CD14-positive monocyte (primary cell): ENCODE measurements around the gene GDI2. TPM values are rescaled to one million over a fixed set of nuclear protein-coding genes. Genes with fewer than 3 reads are reported as not detected.

Source experiments
- DNase-seq, 3 donors: peaks; one replicate each; pipeline ENCODE4 v3.0.0-alpha.2; 2011 to 2022
- H2AFZ ChIP-seq: 2 replicates; pipeline ENCODE4 v1.6.0; 2012; ENCODE audit warnings: mild to moderate bottlenecking, low read depth, low read length, inconsistent platforms; ENCODE audit not compliant: insufficient read depth, poor library complexity, severe bottlenecking
- H3K27ac ChIP-seq, 2 donors: 1 replicate in 1 of 2; 2 replicates in 1 of 2; pipeline ENCODE4 v1.5.1; 2012 to 2013; ENCODE audit warnings: low read length in 2 of 2, control low read depth in 1 of 2, inconsistent platforms in 1 of 2, low read depth in 1 of 2, mild to moderate bottlenecking in 1 of 2
- H3K27me3 ChIP-seq, 2 donors: one replicate each; pipeline versions ENCODE4 v1.6.0 to v1.6.1; 2011 to 2013; ENCODE audit warnings: low read length in 2 of 2; ENCODE audit not compliant: control insufficient read depth in 2 of 2, insufficient read depth in 2 of 2
- H3K36me3 ChIP-seq, 2 donors: replicated peaks in 1 of 2; 1 replicate in 1 of 2; 2 replicates in 1 of 2; pipeline versions ENCODE4 v1.5.1 to v1.6.1; 2012 to 2013; ENCODE audit warnings: low read length in 2 of 2, control low read depth in 1 of 2, inconsistent platforms in 1 of 2, mild to moderate bottlenecking in 1 of 2; ENCODE audit not compliant: insufficient read depth in 2 of 2, control insufficient read depth in 1 of 2
- H3K4me1 ChIP-seq, 2 donors: 1 replicate in 1 of 2; 2 replicates in 1 of 2; pipeline versions ENCODE4 v1.5.1 to v1.6.1; 2012 to 2013; ENCODE audit warnings: low read length in 2 of 2, control low read depth in 1 of 2, inconsistent platforms in 1 of 2, mild to moderate bottlenecking in 1 of 2, moderate library complexity in 1 of 2; ENCODE audit not compliant: insufficient read depth in 2 of 2, control insufficient read depth in 1 of 2
- H3K4me2 ChIP-seq: replicated peaks from 2 replicates; pipeline ENCODE3; 2012; ENCODE audit warnings: low read length, moderate library complexity, mild to moderate bottlenecking; ENCODE audit not compliant: poor library complexity, severe bottlenecking; ENCODE audit errors: extremely low read depth
- H3K4me3 ChIP-seq, 3 experiments: fragments of 200-600 bp in 1 of 3; sonication (generic) in 1 of 3; replicated peaks in 1 of 3; 1 replicate in 2 of 3; 2 replicates in 1 of 3; pipeline ENCODE4 v1.5.1; 2011 to 2013; ENCODE audit warnings: low read length in 3 of 3, mild to moderate bottlenecking in 3 of 3, control low read depth in 2 of 3, low read depth in 2 of 3, inconsistent platforms in 1 of 3, moderate library complexity in 1 of 3
- H3K79me2 ChIP-seq: 2 replicates; pipeline ENCODE4 v1.6.0; 2012; ENCODE audit warnings: mild to moderate bottlenecking, control low read depth, inconsistent platforms, low read length, moderate library complexity; ENCODE audit not compliant: insufficient read depth
- H3K9ac ChIP-seq: 2 replicates; pipeline ENCODE4 v1.6.0; 2017; ENCODE audit warnings: low read length, mild to moderate bottlenecking; ENCODE audit not compliant: insufficient read depth, poor library complexity, severe bottlenecking
- H3K9me3 ChIP-seq, 2 donors: replicated peaks in 1 of 2; 1 replicate in 1 of 2; 2 replicates in 1 of 2; pipeline versions ENCODE4 v1.5.1 to v1.6.1; 2012 to 2013; ENCODE audit warnings: low read length in 2 of 2, control low read depth in 1 of 2; ENCODE audit not compliant: control insufficient read depth in 1 of 2, insufficient read depth in 1 of 2
- H4K20me1 ChIP-seq: 2 replicates; pipeline ENCODE4 v1.6.0; 2012; ENCODE audit warnings: mild to moderate bottlenecking, low read length, control low read depth, moderate library complexity; ENCODE audit not compliant: insufficient read depth
- H3K27ac Mint-ChIP-seq, 7 donors: one replicate each; pipeline ENCODE4 v1.8.0; 2020; ENCODE audit warnings: mild to moderate bottlenecking in 7 of 7, mixed read lengths in 7 of 7, moderate library complexity in 6 of 7, inconsistent platforms in 2 of 7
- H3K27me3 Mint-ChIP-seq, 3 donors: one replicate each; pipeline ENCODE4 v1.8.0; 2021 to 2022; ENCODE audit warnings: low read depth in 3 of 3, mild to moderate bottlenecking in 3 of 3, mixed read lengths in 3 of 3, moderate library complexity in 3 of 3, inconsistent platforms in 1 of 3
- H3K36me3 Mint-ChIP-seq, 2 donors: one replicate each; pipeline ENCODE4 v1.8.0; 2020; ENCODE audit warnings: mixed read lengths in 2 of 2, inconsistent platforms in 1 of 2, mild to moderate bottlenecking in 1 of 2
- H3K4me1 Mint-ChIP-seq: one replicate; pipeline ENCODE4 v1.8.0; 2020; ENCODE audit warnings: mild to moderate bottlenecking, mixed read lengths
- H3K4me3 Mint-ChIP-seq, 2 donors: one replicate each; pipeline ENCODE4 v1.8.0; 2020; ENCODE audit warnings: mild to moderate bottlenecking in 2 of 2, mixed read lengths in 2 of 2, moderate library complexity in 1 of 2
- H3K9me3 Mint-ChIP-seq, 7 donors: one replicate each; pipeline ENCODE4 v1.8.0; 2020 to 2022; ENCODE audit warnings: mixed read lengths in 7 of 7, mild to moderate bottlenecking in 6 of 7, moderate library complexity in 6 of 7, inconsistent platforms in 2 of 7
- CTCF ChIP-seq: fragments of 200-600 bp; IDR thresholded peaks from one replicate; pipeline ENCODE4 v1.8.0; 2022; ENCODE audit warnings: antibody characterized with exemption, mild to moderate bottlenecking
- WGBS: methylation state at CpG from one replicate; pipeline ENCODE4 v1.1.5; 2013; ENCODE audit warnings: missing lambda C conversion rate; ENCODE audit not compliant: insufficient coverage; 5-methylcytosine and 5-hydroxymethylcytosine counted together
- intact Hi-C, 2 donors: fragments of 100-400 bp; cut with micrococcal nuclease; formaldehyde crosslinking; loops; one replicate each; pipeline versions ENCODE4 v1.15.0 to v1.15.1; 2023
- polyA plus RNA-seq, 3 donors: library from polyadenylated mRNA; depleted of rRNA in 1 of 3; unstranded in 2 of 3; stranded (reverse) in 1 of 3; fragments of 300-500 nt in 2 of 3; fragments of >200 nt in 1 of 3; fragmentation: Illumina TruSeq in 2 of 3; gene quantifications; 1 replicate in 2 of 3; 2 replicates in 1 of 3; pipeline ENCODE4 v1.2.3, GENCODE V29; 2012 to 2021

The GDI2 gene
- polyA plus RNA-seq, 3 donors: 100 to 320 (median 316) TPM

- no peaks in the 10 kb centered on the region for H3K27me3 ChIP-seq
- no peak overlapping the region for H3K27ac ChIP-seq
- WGBS: 100% methylated on average over 4 of the region's 5 CpGs
- Mint-ChIP-seq H3K9me3 (no peaks in the 10 kb centered on the region), H3K27me3 (no peaks in the 10 kb centered on the region), H3K4me3 (no peak overlapping the region), H3K36me3 (peaks cover 81 to 89% of the 10 kb centered on the region in 2 donors), H3K27ac (peak overlapping the region in 1 of 7 donors; percentile 10), H3K4me1 (no peaks in the 10 kb centered on the region)
- no peaks in the 10 kb centered on the region for H4K20me1 ChIP-seq
- H3K4me2 ChIP-seq: no peak overlapping the region
- intact Hi-C loops: no loop called here
- no peak overlapping the region for H3K9ac ChIP-seq
- no peak for DNase-seq
- TF ChIP-seq CTCF: no peak
- H3K79me2 ChIP-seq: no peaks in the 10 kb centered on the region
- no peak overlapping the region for H3K4me3 ChIP-seq
- no peak overlapping the region for H2AFZ ChIP-seq
- no peaks in the 10 kb centered on the region for H3K4me1 ChIP-seq
- H3K36me3 ChIP-seq: peaks cover 77 to 100% of the 10 kb centered on the region in 2 donors
- H3K9me3 ChIP-seq: no peaks in the 10 kb centered on the region
Measured at GRCh38 chr10:5744849-5745248, 68.4 kb downstream of the GDI2 start.

GRCh38 chr10:5743736-5744135 is 69.5 kb downstream of the GDI2 start:
- H4K20me1 ChIP-seq: no peaks in the 10 kb centered on the region
- H3K27ac ChIP-seq: no peak overlapping the region
- no peaks in the 10 kb centered on the region for H3K4me1 ChIP-seq
- intact Hi-C loops: no loop called here
- Mint-ChIP-seq H3K4me1 (no peaks in the 10 kb centered on the region), H3K27me3 (no peaks in the 10 kb centered on the region), H3K36me3 (peaks cover 79 to 88% of the 10 kb centered on the region in 2 donors), H3K27ac (peak overlapping the region in 1 of 7 donors; percentile 9), H3K9me3 (no peaks in the 10 kb centered on the region), H3K4me3 (no peak overlapping the region)
- no peak overlapping the region for H3K9ac ChIP-seq
- H2AFZ ChIP-seq: no peak overlapping the region
- H3K4me2 ChIP-seq: no peak overlapping the region
- DNase-seq: no peak
- no peaks in the 10 kb centered on the region for H3K27me3 ChIP-seq
- H3K9me3 ChIP-seq: no peaks in the 10 kb centered on the region
- no peak for TF ChIP-seq CTCF
- H3K79me2 ChIP-seq: no peaks in the 10 kb centered on the region
- H3K4me3 ChIP-seq: no peak overlapping the region
- H3K36me3 ChIP-seq: peaks cover 73 to 100% of the 10 kb centered on the region in 2 donors
- 100% methylated on average over 1 of the region's 5 CpGs for WGBS
